Measurements from ENCODE around the gene KSR1. TPM values are rescaled to one million over a fixed set of nuclear protein-coding genes. Genes with fewer than 3 reads are reported as not detected.
A peak's percentile ranks its signal among the peaks of the same experiment; 100 is the strongest.

The KSR1 gene
- total and polyA plus RNA-seq, 9 of the 15 experiments (the other 6 are each of a cell fraction or from before 2014, with no cell fraction given), result 1.4 to 51.7 (median 18.4) TPM

- peak; percentile 92 for TF ChIP-seq PYGO2 (tag; IDR thresholded peaks at IDR 0.05)
- peak in 1 of 2 experiments; percentile 13; a peak in 1 of 4 replicates for TF ChIP-seq HDAC1 (IDR thresholded peaks at IDR 0.05)
- TF ChIP-seq ZNF586 (CRISPR knock-in tag; conservative IDR thresholded peaks at IDR 0.05), result no peak; the same call in 1 of the 2 replicates
- TF ChIP-seq ZNF280B (CRISPR knock-in tag; IDR thresholded peaks at IDR 0.05), result peak; percentile 71; the same call in 1 of the 2 replicates
- TF ChIP-seq GTF2B (IDR thresholded peaks at IDR 0.05; ENCODE audit: extremely low read depth, insufficient read length), result peak; percentile 22
- TF ChIP-seq MAZ (CRISPR knock-in tag; conservative IDR thresholded peaks at IDR 0.05 in 1 of 2, IDR thresholded peaks at IDR 0.05 in 1 of 2), result peak; percentile 45 to 87; a peak in 2 of 4 replicates
- peak; percentile 96 for TF ChIP-seq STAT5A (IDR thresholded peaks at IDR 0.05; ENCODE audit: borderline replicate concordance, low read length)
- TF ChIP-seq NFE2L1 (tag; IDR thresholded peaks at IDR 0.05; ENCODE audit: borderline replicate concordance, low read depth), result peak; percentile 71
- TF ChIP-seq PRPF4 (IDR thresholded peaks at IDR 0.05; ENCODE audit: insufficient read depth, low read depth, low read length, poor library complexity, severe bottlenecking), result no peak
- TF ChIP-seq E2F1 (CRISPR knock-in tag; IDR thresholded peaks at IDR 0.05), result no peak
- TF ChIP-seq ZEB2 (IDR thresholded peaks at IDR 0.05), result no peak
- peak; percentile 66; the same call in 1 of the 2 replicates for TF ChIP-seq ZNF785 (CRISPR knock-in tag; IDR thresholded peaks at IDR 0.05)
- 0 out of 4 replicates have a peak, but pooled peaks of 1 of the 2 experiments have one; percentile 6 for TF ChIP-seq RAD21 (CRISPR knock-in tag; conservative IDR thresholded peaks at IDR 0.05 in 1 of 2, IDR thresholded peaks at IDR 0.05 in 1 of 2)
- no peak for TF ChIP-seq UBTF (IDR thresholded peaks at IDR 0.05; ENCODE audit: borderline replicate concordance in 1 of 2, low read depth in 2 of 2, low read length in 2 of 2)
- TF ChIP-seq ID3 (CRISPR knock-in tag; IDR thresholded peaks at IDR 0.05), result peak; percentile 86; the same call in 1 of the 2 replicates
- peak; percentile 98 for TF ChIP-seq ID3 (tag; IDR thresholded peaks at IDR 0.05)
- no peak for TF ChIP-seq PHF21A (IDR thresholded peaks at IDR 0.05; ENCODE audit: borderline replicate concordance, low read depth)
- TF ChIP-seq MCM7 (IDR thresholded peaks at IDR 0.05), result no peak
- no peak for TF ChIP-seq CEBPG (CRISPR knock-in tag; IDR thresholded peaks at IDR 0.05)
- no peak for TF ChIP-seq CEBPG (tag; conservative IDR thresholded peaks at IDR 0.05 in 1 of 2, IDR thresholded peaks at IDR 0.05 in 1 of 2)
Observed at GRCh38 chr17:27575096-27575911, 119.1 kb downstream of the KSR1 start (continued).
